ENCODE results near the gene SAFB. TPM values are rescaled to one million over a fixed set of nuclear protein-coding genes. Genes with fewer than 3 reads are reported as not detected.

Gene SAFB
- total RNA-seq, 1 donor from 2014 or later, result 139 TPM

- H3K9me3 Mint-ChIP-seq, result no peaks in the 10 kb centered on the region
- TF ChIP-seq CTCF (IDR thresholded peaks at IDR 0.05; ENCODE audit: unreplicated experiment), result no peak
- no peaks in the 10 kb centered on the region for H3K27me3 Mint-ChIP-seq (ENCODE audit: low read depth)
- H3K36me3 Mint-ChIP-seq, result peaks cover 34% of the 10 kb centered on the region
- H3K27ac Mint-ChIP-seq, result no peak overlapping the region
- H3K4me3 Mint-ChIP-seq, result no peak overlapping the region
- peaks cover 9% of the 10 kb centered on the region for H3K4me1 Mint-ChIP-seq
- no peak for DNase-seq (ENCODE audit: low spot score in 2 of 2, unreplicated experiment in 2 of 2)
Measured at GRCh38 chr19:5588441-5588840, 34.4 kb upstream of the SAFB start.

- H3K27me3 Mint-ChIP-seq (ENCODE audit: low read depth), result no peaks in the 10 kb centered on the region
- DNase-seq (ENCODE audit: low spot score in 2 of 2, unreplicated experiment in 2 of 2), result no peak
- no peak for TF ChIP-seq CTCF (IDR thresholded peaks at IDR 0.05; ENCODE audit: unreplicated experiment)
- peaks cover 9% of the 10 kb centered on the region for H3K4me1 Mint-ChIP-seq
- peaks cover 36% of the 10 kb centered on the region for H3K36me3 Mint-ChIP-seq
- no peak overlapping the region for H3K4me3 Mint-ChIP-seq
- no peaks in the 10 kb centered on the region for H3K9me3 Mint-ChIP-seq
- no peak overlapping the region for H3K27ac Mint-ChIP-seq
Measured at GRCh38 chr19:5588906-5589676, 33.8 kb upstream of the SAFB start.

- no peak overlapping the region for H3K4me3 Mint-ChIP-seq
- TF ChIP-seq CTCF (IDR thresholded peaks at IDR 0.05; ENCODE audit: unreplicated experiment), result no peak
- H3K9me3 Mint-ChIP-seq, result no peaks in the 10 kb centered on the region
- H3K27me3 Mint-ChIP-seq (ENCODE audit: low read depth), result no peaks in the 10 kb centered on the region
- no peak for DNase-seq (ENCODE audit: low spot score in 2 of 2, unreplicated experiment in 2 of 2)
- peaks cover 9% of the 10 kb centered on the region for H3K4me1 Mint-ChIP-seq
- peaks cover 42% of the 10 kb centered on the region for H3K36me3 Mint-ChIP-seq
- H3K27ac Mint-ChIP-seq, result no peak overlapping the region
Measured at GRCh38 chr19:5590151-5590864, 32.6 kb upstream of the SAFB start.

- no peaks in the 10 kb centered on the region for H3K9me3 Mint-ChIP-seq
- peaks cover 5% of the 10 kb centered on the region for H3K4me1 Mint-ChIP-seq
- no peak for TF ChIP-seq CTCF (IDR thresholded peaks at IDR 0.05; ENCODE audit: unreplicated experiment)
- peaks cover 45% of the 10 kb centered on the region for H3K36me3 Mint-ChIP-seq
- no peak for DNase-seq (ENCODE audit: low spot score in 2 of 2, unreplicated experiment in 2 of 2)
- no peak overlapping the region for H3K4me3 Mint-ChIP-seq
- H3K27me3 Mint-ChIP-seq (ENCODE audit: low read depth), result no peaks in the 10 kb centered on the region
- no peak overlapping the region for H3K27ac Mint-ChIP-seq
Measured at GRCh38 chr19:5590865-5591154, 32.1 kb upstream of the SAFB start.

GRCh38 chr19:5591476-5591875, 31.4 kb upstream of the SAFB start:
- Mint-ChIP-seq H3K27ac (no peak overlapping the region), H3K27me3 (ENCODE audit: low read depth) (no peaks in the 10 kb centered on the region), H3K9me3 (no peaks in the 10 kb centered on the region), H3K4me3 (no peak overlapping the region), H3K4me1 (peaks cover 3% of the 10 kb centered on the region), H3K36me3 (peaks cover 46% of the 10 kb centered on the region)
- TF ChIP-seq CTCF (IDR thresholded peaks at IDR 0.05; ENCODE audit: unreplicated experiment), result no peak
- DNase-seq (ENCODE audit: low spot score in 2 of 2, unreplicated experiment in 2 of 2), result no peak
